Stomach (tissue), 4 donors: Measurements from ENCODE around the gene C18orf32.

ENCODE experiments used
- CTCF ChIP-seq, 7 experiments: fragments of 450-650 bp in 4 of 7; fragments of 200-600 bp in 3 of 7; sonication (generic) in 3 of 7; IDR thresholded peaks; one replicate each; pipeline ENCODE4 v1.5.1; 2016 to 2019; ENCODE audit warnings: antibody characterized with exemption in 7 of 7, control low read depth in 2 of 7, mild to moderate bottlenecking in 1 of 7
- EP300 ChIP-seq: sonication (generic); formaldehyde crosslinking; IDR thresholded peaks from one replicate; pipeline ENCODE4 v1.6.1; 2017; ENCODE audit warnings: antibody characterized with exemption
- POLR2A ChIP-seq, 4 donors: fragments of 450-650 bp; IDR thresholded peaks; one replicate each; pipeline ENCODE4 v1.6.1; 2016; ENCODE audit warnings: antibody characterized with exemption in 4 of 4, control low read depth in 2 of 4, mild to moderate bottlenecking in 1 of 4, moderate library complexity in 1 of 4
- POLR2AphosphoS5 ChIP-seq, 3 donors: sonication (generic); formaldehyde crosslinking; IDR thresholded peaks; one replicate each; pipeline ENCODE4 v1.6.1; 2016; ENCODE audit warnings: antibody characterized with exemption in 3 of 3

GRCh38 chr18:49519101-49519971 lies 32.3 kb upstream of the C18orf32 start:
- TF ChIP-seq CTCF (IDR thresholded peaks at IDR 0.05) = no peak
- TF ChIP-seq POLR2AphosphoS5 (IDR thresholded peaks at IDR 0.05) = no peak
- no peak for TF ChIP-seq POLR2A (IDR thresholded peaks at IDR 0.05)
- no peak for TF ChIP-seq EP300
